HCT116 (cell line): ENCODE results near the gene B3GNT4.

Source experiments
- CBX3 ChIP-seq: IDR thresholded peaks from 2 replicates; pipeline ENCODE4 v1.6.1; 2012; ENCODE audit warnings: low read depth
- CTCF ChIP-seq, 3 experiments: fragments of 200-600 bp in 1 of 3; sonication (generic) in 1 of 3; IDR thresholded peaks in 2 of 3; conservative IDR thresholded peaks in 1 of 3; 2 replicates each; pipeline ENCODE4 v1.5.1; 2012 to 2017; ENCODE audit warnings: low read depth in 2 of 3, low read length in 2 of 3, antibody characterized with exemption in 1 of 3, borderline replicate concordance in 1 of 3, control low read depth in 1 of 3, mild to moderate bottlenecking in 1 of 3, mixed read lengths in 1 of 3, mixed run types in 1 of 3, moderate library complexity in 1 of 3; ENCODE audit not compliant: insufficient read depth in 1 of 3
- EZH2 ChIP-seq: fragments of 200-600 bp; sonication (generic); IDR thresholded peaks from 2 replicates; pipeline ENCODE4 v1.6.1; 2017; ENCODE audit warnings: antibody characterized with exemption, mixed run types
- EZH2phosphoT487 ChIP-seq: fragments of 200-600 bp; IDR thresholded peaks from 2 replicates; pipeline ENCODE4 v1.6.1; 2018; ENCODE audit warnings: antibody characterized with exemption, borderline replicate concordance
- POLR2A ChIP-seq: IDR thresholded peaks from 2 replicates; pipeline ENCODE4 v1.7.0; 2011; ENCODE audit warnings: borderline replicate concordance; ENCODE audit not compliant: insufficient read depth, insufficient read length; ENCODE audit errors: extremely low read depth
- POLR2AphosphoS5 ChIP-seq: IDR thresholded peaks from 2 replicates; pipeline ENCODE4 v1.6.1; 2011; ENCODE audit warnings: mild to moderate bottlenecking, low read depth, low read length, moderate library complexity
- RAD21 ChIP-seq: IDR thresholded peaks from 2 replicates; pipeline ENCODE4 v1.6.1; 2012; ENCODE audit warnings: low read depth, mild to moderate bottlenecking
- SIN3A ChIP-seq: IDR thresholded peaks from 2 replicates; pipeline ENCODE4 v1.6.1; 2012; ENCODE audit warnings: low read depth
- SP1 ChIP-seq: IDR thresholded peaks from 2 replicates; pipeline ENCODE4 v1.6.1; 2012; ENCODE audit warnings: low read depth
- YY1 ChIP-seq: IDR thresholded peaks from 2 replicates; pipeline ENCODE4 v1.6.1; 2011; ENCODE audit warnings: low read length, low read depth, moderate library complexity, mild to moderate bottlenecking; ENCODE audit not compliant: insufficient replicate concordance; ENCODE audit errors: extremely low read depth
- ZNF274 ChIP-seq: fragments of 200-500 bp; sonication (Bioruptor generic); IDR thresholded peaks from 2 replicates; pipeline ENCODE4 v1.6.1; 2014; ENCODE audit warnings: mild to moderate bottlenecking, low read depth, low read length, inconsistent platforms
- TF ChIP-seq, protein P1 (sequence below): IDR thresholded peaks from 2 replicates; pipeline ENCODE4 v1.6.1; 2012
- TF ChIP-seq, protein P2 (sequence below): IDR thresholded peaks from 2 replicates; pipeline ENCODE4 v1.6.1; 2012; ENCODE audit warnings: low read depth

GRCh38 chr12:122171399-122171798 lies 32.1 kb upstream of the B3GNT4 start:
- TF ChIP-seq CTCF (IDR thresholded peaks at IDR 0.05 in 2 of 3, conservative IDR thresholded peaks at IDR 0.05 in 1 of 3; ENCODE audit: borderline replicate concordance in 1 of 3, insufficient read depth in 1 of 3, low read depth in 2 of 3, low read length in 2 of 3): no peak
- TF ChIP-seq SP1: no peak
- TF ChIP-seq, protein P1, sequence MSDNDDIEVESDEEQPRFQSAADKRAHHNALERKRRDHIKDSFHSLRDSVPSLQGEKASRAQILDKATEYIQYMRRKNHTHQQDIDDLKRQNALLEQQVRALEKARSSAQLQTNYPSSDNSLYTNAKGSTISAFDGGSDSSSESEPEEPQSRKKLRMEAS: no peak
- TF ChIP-seq, protein P2, sequence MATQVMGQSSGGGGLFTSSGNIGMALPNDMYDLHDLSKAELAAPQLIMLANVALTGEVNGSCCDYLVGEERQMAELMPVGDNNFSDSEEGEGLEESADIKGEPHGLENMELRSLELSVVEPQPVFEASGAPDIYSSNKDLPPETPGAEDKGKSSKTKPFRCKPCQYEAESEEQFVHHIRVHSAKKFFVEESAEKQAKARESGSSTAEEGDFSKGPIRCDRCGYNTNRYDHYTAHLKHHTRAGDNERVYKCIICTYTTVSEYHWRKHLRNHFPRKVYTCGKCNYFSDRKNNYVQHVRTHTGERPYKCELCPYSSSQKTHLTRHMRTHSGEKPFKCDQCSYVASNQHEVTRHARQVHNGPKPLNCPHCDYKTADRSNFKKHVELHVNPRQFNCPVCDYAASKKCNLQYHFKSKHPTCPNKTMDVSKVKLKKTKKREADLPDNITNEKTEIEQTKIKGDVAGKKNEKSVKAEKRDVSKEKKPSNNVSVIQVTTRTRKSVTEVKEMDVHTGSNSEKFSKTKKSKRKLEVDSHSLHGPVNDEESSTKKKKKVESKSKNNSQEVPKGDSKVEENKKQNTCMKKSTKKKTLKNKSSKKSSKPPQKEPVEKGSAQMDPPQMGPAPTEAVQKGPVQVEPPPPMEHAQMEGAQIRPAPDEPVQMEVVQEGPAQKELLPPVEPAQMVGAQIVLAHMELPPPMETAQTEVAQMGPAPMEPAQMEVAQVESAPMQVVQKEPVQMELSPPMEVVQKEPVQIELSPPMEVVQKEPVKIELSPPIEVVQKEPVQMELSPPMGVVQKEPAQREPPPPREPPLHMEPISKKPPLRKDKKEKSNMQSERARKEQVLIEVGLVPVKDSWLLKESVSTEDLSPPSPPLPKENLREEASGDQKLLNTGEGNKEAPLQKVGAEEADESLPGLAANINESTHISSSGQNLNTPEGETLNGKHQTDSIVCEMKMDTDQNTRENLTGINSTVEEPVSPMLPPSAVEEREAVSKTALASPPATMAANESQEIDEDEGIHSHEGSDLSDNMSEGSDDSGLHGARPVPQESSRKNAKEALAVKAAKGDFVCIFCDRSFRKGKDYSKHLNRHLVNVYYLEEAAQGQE: no peak
- TF ChIP-seq POLR2A: no peak
- TF ChIP-seq EZH2: no peak
- no peak for TF ChIP-seq POLR2AphosphoS5
- TF ChIP-seq CBX3: no peak
- TF ChIP-seq YY1: no peak
- no peak for TF ChIP-seq EZH2phosphoT487
- TF ChIP-seq ZNF274: no peak
- TF ChIP-seq SIN3A: no peak
- TF ChIP-seq RAD21: no peak
